Measurements from ENCODE around the gene CIAO2B.

Gene CIAO2B

DNA sequence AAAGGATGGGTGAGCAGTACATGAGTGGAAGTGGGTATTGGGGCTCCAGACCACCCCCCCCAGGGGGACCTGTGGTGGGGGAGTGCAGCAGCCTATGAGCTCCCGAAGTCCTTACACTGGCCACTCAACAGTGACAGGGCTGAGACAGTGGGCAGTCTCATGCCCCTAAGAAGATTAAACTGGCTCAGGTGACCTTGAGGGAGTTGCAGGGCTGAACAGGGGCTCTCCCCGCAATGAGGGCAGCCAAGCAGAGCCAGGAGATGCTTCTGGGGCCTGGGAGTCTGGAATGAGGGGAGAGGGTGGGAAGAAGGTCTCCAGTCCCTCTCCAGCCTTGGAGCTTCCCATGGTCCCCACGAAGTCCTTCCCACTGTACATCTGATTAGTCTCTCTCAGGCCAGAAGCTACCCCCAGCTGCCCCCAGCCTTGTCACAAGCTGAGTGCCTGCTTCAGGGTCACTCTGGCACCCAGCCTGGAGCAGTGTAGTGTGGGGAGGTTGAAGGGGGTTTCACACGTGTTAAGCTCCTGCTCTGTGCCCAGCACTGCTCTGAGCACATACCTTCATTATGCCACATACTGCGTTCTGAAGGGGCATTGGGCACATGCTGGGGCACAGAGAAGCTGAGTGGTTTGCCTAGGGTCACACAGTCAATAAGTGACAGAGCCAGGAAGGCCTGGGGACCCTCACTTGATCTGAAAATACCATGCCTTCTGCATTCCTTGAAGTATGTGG lies 14.5 kb downstream of the CIAO2B start:
- DNase-seq, result no peak

GRCh38 chr16:66918803-66919568 lies 15.2 kb downstream of the CIAO2B start, which contains the start of gene CDH16:
TSS of gene CDH16 (minus strand) at chr16:66918885. CDS start at chr16:66918065, 820 bp downstream.
- DNase-seq, result no peak

DNA sequence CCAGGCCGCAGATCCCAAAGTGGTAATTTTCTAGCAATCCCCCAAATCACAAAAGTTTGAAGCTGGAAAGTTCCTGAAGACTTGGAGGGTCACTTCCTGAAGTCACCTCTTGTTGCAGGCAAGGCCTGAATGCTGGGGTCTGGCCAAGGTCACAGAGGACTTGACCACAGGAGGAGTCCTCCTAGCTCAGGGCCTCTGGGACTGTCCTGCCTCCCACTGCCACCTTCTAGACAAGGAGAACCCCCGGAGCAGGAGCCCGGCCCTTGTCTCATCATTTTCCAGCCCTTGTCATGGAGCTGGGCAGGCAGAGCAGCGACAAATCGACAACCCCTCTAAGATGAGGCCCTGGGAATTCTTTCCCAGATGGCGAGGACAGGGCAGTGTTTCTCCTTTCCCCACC lies 15.8 kb downstream of the CIAO2B start:
- DNase-seq, result no peak

DNA sequence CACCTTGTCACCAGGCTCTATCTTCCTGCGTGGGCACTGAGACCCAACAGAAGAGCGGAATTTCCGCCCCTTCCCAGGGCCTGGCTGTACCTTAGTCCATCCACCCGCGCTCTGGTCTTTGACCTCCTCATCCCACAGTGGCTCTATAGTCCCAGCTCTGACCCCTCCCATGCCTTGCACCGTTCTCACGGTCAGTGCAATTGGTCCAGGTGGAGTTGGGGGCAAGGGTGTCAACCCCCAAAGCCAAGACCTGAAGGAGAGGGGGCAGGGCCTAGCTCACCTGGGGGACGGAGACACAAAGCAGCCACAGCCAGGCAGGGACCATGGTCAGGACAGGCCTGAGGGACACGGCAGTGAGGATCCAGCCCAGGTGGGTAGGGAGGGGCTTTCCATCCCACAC lies 16.5 kb downstream of the CIAO2B start:
- no peak for DNase-seq

DNA sequence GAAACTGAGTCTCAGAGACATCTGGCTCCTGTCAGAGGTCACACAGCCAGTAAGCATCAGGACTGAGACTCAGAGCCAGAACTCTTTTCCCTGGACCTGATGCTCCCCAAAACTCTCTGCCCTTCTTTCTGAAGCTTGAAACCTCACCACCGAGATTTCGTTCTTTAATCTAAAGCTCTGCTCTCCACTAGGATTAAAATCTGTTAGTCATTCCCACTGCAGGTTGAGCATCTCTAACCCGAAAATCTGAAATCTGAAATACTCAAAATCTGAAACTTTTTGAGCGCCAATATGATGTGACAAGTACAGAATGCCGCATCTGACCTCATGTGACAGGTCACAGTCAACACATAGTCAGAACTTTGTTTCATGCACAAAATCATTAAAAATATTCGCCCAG lies 17.7 kb downstream of the CIAO2B start:
- no peak for DNase-seq

DNA sequence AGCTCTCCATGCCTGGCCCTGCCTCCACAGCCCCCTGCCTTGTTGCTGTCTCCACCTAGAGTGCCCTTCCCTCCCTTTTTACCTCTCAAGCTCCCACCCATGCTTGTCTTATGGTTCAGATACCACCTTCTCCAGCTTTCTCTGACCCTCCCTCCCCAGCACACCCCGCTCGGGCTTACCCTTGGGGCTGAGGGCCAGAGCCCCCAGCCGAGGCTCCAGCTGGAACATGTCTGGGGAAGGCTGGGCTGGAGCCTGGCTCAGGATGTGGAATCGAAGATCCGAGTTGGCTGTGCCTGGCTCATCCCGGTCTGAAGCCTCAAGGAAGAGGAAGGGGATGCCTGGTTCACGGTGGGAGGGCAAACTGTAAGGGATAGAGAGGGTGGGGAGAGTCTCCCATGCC lies 19.2 kb downstream of the CIAO2B start:
- DNase-seq, result no peak

GRCh38 chr16:66914541-66914940 lies 19.7 kb downstream of the CIAO2B start:
- DNase-seq, result no peak

- no peak for DNase-seq
Measured at GRCh38 chr16:66913711-66914110, 20.5 kb downstream of the CIAO2B start.

GRCh38 chr16:66913081-66913480 lies 21.1 kb downstream of the CIAO2B start:
- no peak for DNase-seq

GRCh38 chr16:66911801-66912200 lies 22.4 kb downstream of the CIAO2B start:
- no peak for DNase-seq

DNA sequence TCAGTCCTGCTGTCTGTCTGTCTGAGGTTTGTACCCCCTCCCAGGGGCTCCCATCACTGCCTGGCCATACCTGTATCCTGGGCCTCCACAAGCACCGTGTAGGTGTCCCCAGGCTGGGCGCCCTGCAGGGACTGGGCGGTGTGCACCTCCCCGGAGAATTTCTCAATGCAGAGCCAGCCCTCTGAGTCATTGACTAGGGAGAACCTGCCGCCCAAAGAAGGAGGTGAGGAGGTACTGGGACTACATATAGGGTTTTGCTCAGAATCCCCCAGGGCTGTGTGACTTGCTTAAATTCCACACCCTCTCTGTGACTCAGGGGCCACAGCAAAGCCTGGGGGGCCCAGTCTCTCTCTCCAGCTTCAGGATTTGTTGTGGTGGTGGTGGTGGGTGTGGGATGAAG lies 23.1 kb downstream of the CIAO2B start:
- DNase-seq, result no peak

GRCh38 chr16:66910175-66910940 lies 23.8 kb downstream of the CIAO2B start:
- DNase-seq, result no peak

DNA sequence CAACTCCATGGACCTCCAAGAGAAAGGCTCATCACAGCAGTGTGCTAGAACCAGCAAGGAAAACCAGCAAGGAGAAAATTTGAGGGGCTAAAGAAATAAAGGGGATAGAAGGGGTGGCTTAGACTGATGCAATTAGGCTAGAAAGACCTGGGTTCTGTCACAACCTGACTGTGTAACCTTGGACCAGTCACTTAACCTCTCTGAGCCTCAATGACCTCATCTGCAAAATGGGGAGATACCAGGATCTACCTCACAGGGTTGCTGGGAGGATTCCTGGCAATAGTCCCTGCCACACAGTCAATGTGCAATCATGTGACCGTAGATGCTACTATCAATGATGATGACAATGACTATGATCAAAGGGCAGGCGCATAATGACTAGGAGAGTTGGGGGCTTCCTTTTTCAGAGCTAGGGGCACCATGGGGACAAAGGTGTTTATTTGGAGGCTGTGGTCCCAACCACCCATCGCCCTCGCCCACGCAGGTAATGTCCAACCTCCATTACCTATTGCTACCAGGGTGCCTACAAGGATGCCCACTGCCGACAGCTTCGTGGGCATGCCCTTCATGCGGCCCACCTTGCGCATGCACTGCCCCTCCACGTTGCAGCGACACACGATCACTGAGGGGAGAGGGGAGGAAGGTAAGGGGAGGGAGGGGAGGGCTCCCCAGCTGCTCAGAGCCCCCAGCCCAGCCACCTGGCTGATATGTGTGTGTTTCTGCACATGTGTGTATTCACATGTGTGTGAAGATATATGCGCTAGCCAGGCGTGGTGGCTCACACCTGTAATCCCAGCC lies 25.2 kb downstream of the CIAO2B start:
- DNase-seq, result no peak

DNA sequence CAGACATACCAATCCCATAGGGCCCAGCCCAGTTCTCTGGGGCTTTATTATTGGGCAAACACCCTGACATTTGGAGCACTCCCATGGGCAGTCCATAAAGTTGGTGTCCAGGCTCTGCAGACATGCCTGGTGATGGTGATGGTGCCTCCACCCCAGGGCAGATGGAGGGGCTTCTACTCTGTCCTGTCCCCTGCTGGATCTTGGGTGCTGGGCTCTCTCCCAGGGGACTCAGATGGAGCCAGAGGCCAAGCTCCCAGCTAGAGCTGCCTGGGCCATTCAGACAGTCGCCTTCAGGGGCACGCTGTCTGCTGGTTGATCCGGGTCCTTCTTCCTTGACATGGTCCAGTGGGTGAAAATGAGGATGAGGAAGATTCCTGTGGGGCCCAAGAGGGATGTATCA lies 26.1 kb downstream of the CIAO2B start:
- no peak for DNase-seq

GRCh38 chr16:66906916-66907836 lies 27.0 kb downstream of the CIAO2B start:
- DNase-seq, result no peak

DNA sequence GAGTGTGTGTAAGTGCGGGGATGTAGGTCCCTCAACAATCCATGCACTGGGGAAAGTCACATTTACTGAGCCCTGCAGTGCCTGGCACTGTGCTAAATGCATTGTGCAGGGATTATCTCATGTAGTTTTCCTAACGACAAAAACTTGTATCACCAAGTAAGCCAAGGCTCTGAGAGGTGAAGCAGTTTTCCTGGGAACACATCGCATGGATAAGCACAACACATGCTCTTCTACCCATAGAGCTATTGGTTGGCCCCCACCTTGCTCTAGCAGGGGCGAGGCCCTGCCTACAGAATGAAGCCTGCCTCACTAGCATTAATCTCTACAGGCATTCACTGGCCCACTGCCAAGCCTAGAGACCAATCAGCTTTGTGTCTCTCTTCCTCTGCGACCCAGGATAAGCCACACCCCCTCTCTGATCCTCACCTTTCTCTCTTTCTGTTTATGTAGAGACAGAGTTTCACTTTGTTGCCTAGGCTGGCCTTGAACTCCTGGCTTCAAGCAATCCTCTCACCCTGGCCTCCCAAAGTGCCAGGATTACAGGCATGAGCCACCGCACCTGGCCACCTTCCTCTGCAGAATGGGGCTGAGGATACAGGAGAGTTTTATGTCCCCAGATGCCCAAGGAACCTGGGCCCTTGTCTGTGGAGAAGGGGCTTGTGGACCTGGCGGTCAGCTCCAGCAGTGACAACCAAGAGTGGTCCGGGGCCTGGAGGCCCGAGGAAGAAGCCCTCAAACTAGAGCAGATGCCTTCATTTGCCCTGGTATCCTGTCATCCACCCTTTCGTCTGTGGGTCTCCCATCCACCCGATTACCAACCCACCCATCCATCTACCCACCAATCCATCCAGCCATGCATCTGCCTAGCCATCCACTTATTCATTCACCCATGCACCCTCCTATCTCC lies 28.3 kb downstream of the CIAO2B start:
- peak; percentile 7 to 63 (median 42) for DNase-seq

DNA sequence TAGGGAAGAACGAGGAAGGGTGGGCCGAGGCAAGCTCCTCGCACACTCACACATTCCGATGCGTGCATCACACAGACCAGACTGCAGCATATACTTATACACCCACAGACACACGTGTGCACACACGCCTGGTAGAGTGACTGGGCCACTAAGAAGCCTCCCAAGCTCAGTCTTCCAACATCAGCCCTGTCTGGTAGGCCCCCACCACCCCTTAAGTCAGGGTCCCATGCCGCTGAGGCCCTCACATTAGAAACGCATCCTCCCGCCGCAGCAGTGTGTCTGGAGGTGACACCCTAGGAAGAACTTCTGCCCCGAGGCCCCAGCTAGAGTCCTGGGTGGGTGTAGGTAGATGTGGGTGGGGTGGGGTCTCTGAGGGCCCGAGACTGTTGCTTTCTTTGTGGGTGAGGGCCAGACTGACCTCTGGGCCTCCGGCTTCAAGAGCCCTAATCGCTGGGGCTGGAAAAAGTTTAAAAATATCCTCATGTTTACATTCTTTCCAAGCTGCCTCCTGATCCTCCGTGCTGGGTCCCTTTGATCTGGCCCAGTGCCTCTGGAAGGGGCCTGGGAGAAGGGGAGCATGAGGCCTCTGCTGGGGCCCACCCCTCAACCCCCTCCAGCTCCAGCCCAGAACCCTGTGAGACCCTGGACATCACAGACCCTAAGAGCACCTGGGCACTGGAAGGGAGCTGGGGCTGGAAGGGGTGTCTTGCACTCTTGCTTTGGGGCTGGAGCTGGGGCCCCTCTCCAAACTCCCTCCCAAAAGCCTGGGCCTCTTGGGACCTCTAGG lies 29.2 kb downstream of the CIAO2B start:
- no peak for DNase-seq

DNA sequence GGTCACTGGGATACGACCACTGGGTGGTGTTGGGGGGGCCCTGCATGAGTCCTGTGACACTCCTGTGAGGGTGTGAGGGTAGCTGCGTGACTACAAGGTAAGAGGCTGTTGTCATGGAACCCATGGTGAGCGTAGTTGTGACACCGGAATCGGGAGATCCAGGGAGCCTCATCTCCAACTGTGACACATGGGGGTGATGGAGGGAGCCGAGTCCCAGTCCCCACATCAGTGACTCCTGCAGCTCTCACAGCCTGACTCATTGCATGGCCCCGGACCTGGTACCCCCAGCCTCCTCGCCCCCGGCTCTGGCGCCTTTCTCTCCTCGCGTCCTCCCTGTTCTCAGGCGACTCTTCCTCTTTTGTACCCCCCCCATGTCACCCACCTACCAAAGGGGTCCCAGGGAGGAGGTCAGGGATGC lies 29.8 kb downstream of the CIAO2B start:
- DNase-seq, result no peak

DNA sequence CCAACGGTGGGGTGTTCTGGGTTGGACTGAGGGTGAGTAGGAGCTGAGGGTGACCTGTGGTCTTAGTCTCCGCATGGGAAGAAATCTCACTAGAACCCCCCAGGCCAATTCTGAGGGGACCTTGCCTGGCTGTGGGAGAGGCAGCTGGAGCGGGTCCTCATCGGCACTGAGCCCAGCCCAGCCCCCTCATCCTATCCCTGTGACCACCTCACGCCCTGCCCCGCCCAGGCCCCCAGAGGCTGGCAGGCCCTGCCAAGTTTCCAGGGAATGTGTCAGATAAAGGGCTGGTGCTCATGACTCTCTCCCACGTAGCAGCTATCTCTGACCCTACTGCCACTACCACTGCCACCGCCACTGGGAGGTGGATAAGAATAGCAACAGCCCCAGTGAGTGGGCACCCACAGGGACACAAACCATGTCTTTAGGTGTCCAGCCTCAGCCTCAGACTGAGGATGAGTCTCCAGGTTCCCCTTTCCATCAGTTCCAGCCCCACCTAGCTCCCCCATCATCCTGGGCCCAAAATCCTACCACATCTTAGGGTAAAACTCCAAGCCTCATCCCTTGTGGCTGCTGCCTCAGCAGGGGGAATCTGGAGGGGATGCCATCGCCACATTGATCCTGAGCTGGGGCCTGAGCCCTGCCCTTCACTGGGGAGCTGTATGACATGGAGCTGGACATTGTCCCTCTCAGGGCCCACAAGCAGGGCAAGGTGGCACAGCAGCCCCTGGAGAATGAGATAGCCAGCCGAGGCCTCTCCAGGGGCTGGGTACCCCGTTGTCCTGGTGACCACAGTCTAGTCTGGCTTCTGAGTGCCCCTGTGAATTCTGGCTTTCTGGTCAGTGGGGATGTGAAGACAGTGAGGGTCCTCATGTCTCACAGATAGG lies 30.4 kb downstream of the CIAO2B start:
- no peak for DNase-seq

Measured in stimulated activated naive CD4-positive, alpha-beta T cell (primary cell).